Adrenal gland (tissue), 5 donors: Measurements from ENCODE around the gene ARFGEF3.

ENCODE experiments used
- CTCF ChIP-seq, 6 experiments: fragments of 450-650 bp in 4 of 6; fragments of 200-600 bp in 2 of 6; sonication (generic) in 1 of 6; IDR thresholded peaks; 1 replicate in 5 of 6; 2 replicates in 1 of 6; pipeline versions ENCODE4 v1.5.1 to v1.8.0; 2016 to 2021; ENCODE audit warnings: antibody characterized with exemption in 6 of 6, mild to moderate bottlenecking in 2 of 6, moderate library complexity in 1 of 6
- POLR2A ChIP-seq, 2 donors: fragments of 450-650 bp; IDR thresholded peaks; one replicate each; pipeline ENCODE4 v1.6.1; 2017; ENCODE audit warnings: antibody characterized with exemption in 2 of 2, mild to moderate bottlenecking in 2 of 2, moderate library complexity in 1 of 2
- donor health status: DM: no; HTN: no; CAD: no.

GRCh38 chr6:138349891-138350290, 188.2 kb downstream of the ARFGEF3 start:
- TF ChIP-seq CTCF (IDR thresholded peaks at IDR 0.05) (no peak), POLR2A (IDR thresholded peaks at IDR 0.05) (no peak)
